GM12878 (cell line): ENCODE measurements around the gene RFT1. TPM values are rescaled to one million over a fixed set of nuclear protein-coding genes. Genes with fewer than 3 reads are reported as not detected.
A peak's percentile ranks its signal among the peaks of the same experiment; 100 is the strongest.

Source experiments
- ATAC-seq: fragments of 200-7000 bp; cut with Tn5 transposase; 3 replicates; pipeline ENCODE4 v1.9.1; 2020; ENCODE audit warnings: mild to moderate bottlenecking, moderate library complexity
- BruUV-seq: library from RNA; stranded (reverse); fragments of 400-500 nt; replicated peaks from 2 replicates; lab custom pipeline; 2021; lab: Mats Ljungman, UMichigan
- CTCF ChIA-PET: fragments of 300-600 bp; sonication (Branson Sonifier 250); formaldehyde crosslinking; extraction: SDS; loops from one replicate; lab custom pipeline; 2021; ENCODE audit warnings: inconsistent platforms; lab: Yijun Ruan, JAX
- POLR2A ChIA-PET: fragments of 350-600 bp; formaldehyde crosslinking; extraction: SDS; loops from one replicate; lab custom pipeline; 2021; ENCODE audit warnings: inconsistent platforms; lab: Charles Lee
- RAD21 ChIA-PET: fragments of 300-600 bp; sonication (Branson Sonifier 250); formaldehyde crosslinking; loops from one replicate; lab custom pipeline; 2023; ENCODE audit warnings: antibody characterized with exemption; ENCODE audit not compliant: unreplicated experiment; lab: Charles Lee
- SMC1A ChIA-PET: fragments of 300-600 bp; sonication (Branson Sonifier 250); formaldehyde crosslinking; loops from one replicate; lab custom pipeline; 2023; ENCODE audit not compliant: unreplicated experiment, uncharacterized antibody; lab: Charles Lee
- DNase-seq: peaks from one replicate; pipeline ENCODE4 v3.0.0-alpha.2; 2011; ENCODE audit warnings: low read depth, low spot score
- FAIRE-seq: peaks from 3 replicates; lab custom pipeline; 2011; peaks lifted over from hg19 to GRCh38; lab: Jason Lieb, UNC
- H2AFZ ChIP-seq: 2 replicates; pipeline ENCODE4 v1.6.0; 2011; ENCODE audit warnings: low read depth, low read length, control low read depth; ENCODE audit not compliant: control insufficient read depth
- H3K27ac ChIP-seq: 2 replicates; pipeline ENCODE4 v1.5.1; 2011; ENCODE audit warnings: control low read depth; ENCODE audit not compliant: control insufficient read depth, insufficient read depth
- H3K27me3 ChIP-seq, 2 experiments: replicated peaks in 1 of 2; 2 replicates each; pipeline versions ENCODE4 v1.6.0 to v1.6.1; 2011; ENCODE audit warnings: low read length in 1 of 2; ENCODE audit not compliant: control insufficient read depth in 2 of 2, insufficient read depth in 2 of 2
- H3K36me3 ChIP-seq, 2 experiments: 2 replicates each; pipeline ENCODE4 v1.5.1; 2011; ENCODE audit warnings: low read length in 1 of 2; ENCODE audit not compliant: control insufficient read depth in 2 of 2, insufficient read depth in 2 of 2
- H3K4me1 ChIP-seq: 2 replicates; pipeline ENCODE4 v1.6.1; 2011; ENCODE audit warnings: mild to moderate bottlenecking, low read length, moderate library complexity, mixed read lengths; ENCODE audit not compliant: control insufficient read depth, insufficient read depth
- H3K4me2 ChIP-seq: 2 replicates; pipeline ENCODE4 v1.6.0; 2011; ENCODE audit warnings: control low read depth; ENCODE audit not compliant: control insufficient read depth, insufficient read depth
- H3K4me3 ChIP-seq: fragments of 200-600 bp; sonication (generic); 2 replicates; pipeline ENCODE4 v1.5.1; 2016
- H3K79me2 ChIP-seq: 2 replicates; pipeline ENCODE4 v1.6.0; 2011; ENCODE audit warnings: low read length; ENCODE audit not compliant: control insufficient read depth, insufficient read depth
- H3K9ac ChIP-seq: 2 replicates; pipeline ENCODE4 v1.8.0; 2011; ENCODE audit warnings: low read length, control low read depth, mixed read lengths; ENCODE audit not compliant: control insufficient read depth, insufficient read depth
- H3K9me3 ChIP-seq: replicated peaks from 3 replicates; pipeline ENCODE4 v1.5.1; 2011; ENCODE audit warnings: mild to moderate bottlenecking, low read length; ENCODE audit not compliant: control insufficient read depth, insufficient read depth
- H4K20me1 ChIP-seq: 2 replicates; pipeline ENCODE4 v1.6.0; 2011; ENCODE audit not compliant: control insufficient read depth, insufficient read depth
- CREM ChIP-seq: IDR thresholded peaks from 2 replicates; pipeline ENCODE4 v1.6.1; 2014; ENCODE audit warnings: antibody characterized with exemption, low read depth
- ELK1 ChIP-seq: IDR thresholded peaks from 2 replicates; pipeline ENCODE4 v1.6.1; 2012; ENCODE audit warnings: low read depth, low read length, improper control_type of control experiment
- FOS ChIP-seq: IDR thresholded peaks from 3 replicates; pipeline ENCODE4 v1.6.1; 2011; ENCODE audit warnings: borderline replicate concordance; ENCODE audit not compliant: insufficient read length; ENCODE audit errors: extremely low read depth
- FOXK2 ChIP-seq: fragments of 450-650 bp; IDR thresholded peaks from 2 replicates; pipeline ENCODE4 v1.6.1; 2017; ENCODE audit warnings: mild to moderate bottlenecking, moderate library complexity
- MAX ChIP-seq: IDR thresholded peaks from 2 replicates; pipeline ENCODE4 v1.6.1; 2012; ENCODE audit warnings: low read depth, low read length, improper control_type of control experiment
- PRDM15 ChIP-seq: fragments of 450-650 bp; formaldehyde crosslinking; IDR thresholded peaks from 2 replicates; pipeline ENCODE4 v1.4.0; 2020; ENCODE audit warnings: mild to moderate bottlenecking, moderate library complexity
- SIX5 ChIP-seq: IDR thresholded peaks from 2 replicates; pipeline ENCODE4 v1.6.1; 2011; ENCODE audit warnings: mild to moderate bottlenecking, low read depth, low read length, moderate library complexity; ENCODE audit not compliant: severe bottlenecking
- SMAD5 ChIP-seq: IDR thresholded peaks from 2 replicates; pipeline ENCODE4 v1.6.1; 2016; ENCODE audit warnings: antibody characterized with exemption, low read depth
- SPI1 ChIP-seq: IDR thresholded peaks from 2 replicates; pipeline ENCODE4 v1.6.1; 2011; ENCODE audit warnings: low read depth, mild to moderate bottlenecking, low read length, moderate library complexity, borderline replicate concordance; ENCODE audit not compliant: insufficient read depth
- SREBF2 ChIP-seq: IDR thresholded peaks from 2 replicates; pipeline ENCODE4 v1.6.1; 2012; ENCODE audit warnings: mild to moderate bottlenecking, low read length
- STAT3 ChIP-seq: IDR thresholded peaks from 2 replicates; pipeline ENCODE4 v1.6.1; 2011; ENCODE audit warnings: low read depth, low read length, improper control_type of control experiment
- USF1 ChIP-seq: IDR thresholded peaks from 2 replicates; pipeline ENCODE4 v1.6.1; 2011; ENCODE audit warnings: borderline replicate concordance, low read depth, mild to moderate bottlenecking, moderate library complexity, mixed read lengths, low read length; ENCODE audit not compliant: insufficient read depth; ENCODE audit errors: extremely low read length
- USF2 ChIP-seq: IDR thresholded peaks from 2 replicates; pipeline ENCODE4 v1.6.1; 2011; ENCODE audit warnings: low read depth, low read length, improper control_type of control experiment, borderline replicate concordance
- YY1 ChIP-seq: IDR thresholded peaks from 2 replicates; pipeline ENCODE4 v1.6.1; 2011; ENCODE audit warnings: low read depth, mild to moderate bottlenecking, low read length
- ZNF207 ChIP-seq: fragments of 450-650 bp; IDR thresholded peaks from 2 replicates; pipeline ENCODE4 v1.6.1; 2014; ENCODE audit warnings: antibody characterized with exemption, mild to moderate bottlenecking, borderline replicate concordance
- WGBS: methylation state at CpG from one replicate; pipeline ENCODE4 v1.1.6; 2016; ENCODE audit warnings: low lambda C conversion rate; ENCODE audit not compliant: insufficient replicate concordance, insufficient coverage; ENCODE audit errors: missing lambda C conversion rate; 5-methylcytosine and 5-hydroxymethylcytosine counted together
- in situ Hi-C: fragments of 300-500 bp; cut with MboI; formaldehyde crosslinking; loops from 9 replicates; pipeline ENCODE4 v1.14.3; 2018; ENCODE audit warnings: mixed read lengths
- intact Hi-C: fragments of 100-400 bp; cut with micrococcal nuclease; formaldehyde crosslinking; loops from one replicate; pipeline ENCODE4 v1.14.2; 2022; ENCODE audit not compliant: unreplicated experiment
- polyA plus RNA-seq, 11 experiments: library from polyadenylated mRNA; depleted of rRNA in 4 of 11; unstranded in 6 of 11; stranded (reverse) in 5 of 11; fragments of >200 nt; fragmentation: Nextera tagmentation in 4 of 11; fragmentation: Illumina TruSeq in 1 of 11; extraction: Ambion mirVana in 4 of 11; extraction: Trizol in 1 of 11; gene quantifications; 1 replicate in 1 of 11; 2 replicates in 10 of 11; pipeline versions ENCODE4 v1.2.1 to v1.2.3, GENCODE V29; 2011 to 2016; ENCODE audit warnings: inconsistent platforms in 2 of 11, missing spikeins in 2 of 11, low read depth in 1 of 11
- total RNA-seq, 4 experiments: library from RNA; depleted of rRNA in 3 of 4; stranded (reverse); fragments of >200 nt in 3 of 4; fragmentation: Illumina TruSeq in 1 of 4; extraction: Trizol in 1 of 4; gene quantifications; 2 replicates each; pipeline versions ENCODE4 v1.2.1 to v1.2.3, GENCODE V29; 2013 to 2021

The RFT1 gene
- total and polyA plus RNA-seq, 10 of the 15 experiments (the other 5 are each of a cell fraction or from before 2014, with no cell fraction given) = 16.6 to 75.1 (median 34.5) TPM

- no TSS peak for BruUV-seq
- POLR2A ChIA-PET = interaction anchor here (1.6 to 1.9 kb wide), 2 partner anchors 11 to 30 kb away, joined by 4 to 10 read pairs; no protein-coding TSS in a partner anchor
- no peaks in the 10 kb centered on the region for H3K9me3 ChIP-seq
- peak; percentile 91 for TF ChIP-seq SPI1
- no peak for TF ChIP-seq STAT3
- TF ChIP-seq SREBF2 = no peak
- TF ChIP-seq SMAD5 = 0 out of 2 replicates have a peak, but pooled peaks have one; percentile 10
- no peak for TF ChIP-seq PRDM15 (CRISPR knock-in tag)
- TF ChIP-seq FOXK2 = no peak
- no peak for TF ChIP-seq ELK1
- no peak for TF ChIP-seq USF2
- no peak for TF ChIP-seq SIX5
- TF ChIP-seq YY1 = no peak
- no peak; the same call in 1 of the 2 replicates for TF ChIP-seq CREM
- no peak for TF ChIP-seq FOS
- TF ChIP-seq USF1 = no peak
- TF ChIP-seq MAX = no peak
- no peak for TF ChIP-seq ZNF207
These were observed 31.8 kb upstream of the RFT1 start for GRCh38 chr3:53161820-53162671.

More at GRCh38 chr3:53161820-53162671, 31.8 kb upstream of the RFT1 start:
- ChIA-PET SMC1A (interaction anchor here (1.0 to 3.2 kb wide), 2 partner anchors 28 to 34 kb away, joined by 5 to 12 read pairs; no protein-coding TSS in a partner anchor), CTCF (interaction anchor here (3.8 to 11.6 kb wide), 2 partner anchors 27 to 35 kb away, joined by 32 to 125 read pairs; no protein-coding TSS in a partner anchor), RAD21 (interaction anchor here (0.7 to 2.8 kb wide), 5 partner anchors 27 to 39 kb away, joined by 3 to 11 read pairs (median 7); no protein-coding TSS in a partner anchor)
- no peak for DNase-seq
- peaks cover 71% of the 10 kb centered on the region for H3K79me2 ChIP-seq
- H3K27me3 ChIP-seq = no peaks in the 10 kb centered on the region; a peak in 1 of 4 replicates
- H3K36me3 ChIP-seq = peaks cover 5 to 8% of the 10 kb centered on the region in 2 experiments
- peak overlapping the region; percentile 97 for H3K4me3 ChIP-seq
- peak overlapping the region; percentile 92 for H3K27ac ChIP-seq
- in situ Hi-C loops (no loop called here), intact Hi-C loops (loop anchor here (2.0 to 5.0 kb wide), 3 partner anchors 31 to 625 kb away; partner anchors contain the start of genes RFT1 and UQCC5)
- peaks cover 57% of the 10 kb centered on the region for H3K4me1 ChIP-seq
- H2AFZ ChIP-seq = no peak overlapping the region
- peak overlapping the region; percentile 97 for H3K4me2 ChIP-seq
- peak; percentile 49 for ATAC-seq
- WGBS = 0% methylated on average over 23 of the region's 49 CpGs
- FAIRE-seq = peak; percentile 73
- peak overlapping the region; percentile 90 for H3K9ac ChIP-seq
- peaks cover 17% of the 10 kb centered on the region for H4K20me1 ChIP-seq
